K562 treated with DMSO at 1 percent for 24 hours (cell line): ENCODE measurements around the gene MMP13. TPM values are rescaled to one million over a fixed set of nuclear protein-coding genes. Genes with fewer than 3 reads are reported as not detected.

ENCODE experiments used
- total RNA-seq: library from RNA; unstranded; fragments of 300-600 nt; gene quantifications from 2 replicates; pipeline ENCODE4 v1.2.3, GENCODE V29; 2022; ENCODE audit warnings: low read depth; ENCODE audit not compliant: insufficient read depth

The MMP13 gene
- not detected in 2 replicates for total RNA-seq

GRCh38 chr11:102955624-102956023 is at the start of gene MMP13:
TSS of gene MMP13 (minus strand) at chr11:102955732. CDS start at chr11:102955705, 27 bp downstream.

Other genes starting within 250 kb of the MMP13 start
- not detected in 2 replicates for gene MMP27, start 250.0 kb downstream of the MMP13 start, total RNA-seq
- gene MMP8, start 230.8 kb downstream of the MMP13 start, total RNA-seq: not detected in 2 replicates
- not detected in 2 replicates for gene MMP10, start 175.1 kb downstream of the MMP13 start, total RNA-seq
- gene MMP1, start 157.6 kb downstream of the MMP13 start, total RNA-seq: not detected in 2 replicates
- not detected in 2 replicates for gene MMP3, start 112.1 kb downstream of the MMP13 start, total RNA-seq
- gene MMP12, start 80.8 kb downstream of the MMP13 start, total RNA-seq: not detected in 2 replicates
- 51.5 and 66.4 TPM in 2 replicates for gene DCUN1D5, start 136.4 kb upstream of the MMP13 start, total RNA-seq
- 0.21 and 0.57 TPM in 2 replicates for gene DYNC2H1, start 153.7 kb upstream of the MMP13 start, total RNA-seq